ENCODE results near the gene HK3. TPM values are rescaled to one million over a fixed set of nuclear protein-coding genes. Genes with fewer than 3 reads are reported as not detected.

HK3 gene
- total and polyA plus RNA-seq, 4 donors = 4.3 to 25.5 (median 13.3) TPM

GRCh38 chr5:176887252-176887849 lies 11.8 kb downstream of the HK3 start:
- Histone ChIP-seq H3K36me3 (ENCODE audit: control insufficient read depth in 4 of 4, insufficient read depth in 3 of 4, low read depth in 1 of 4, low read length in 3 of 4) (no peaks in the 10 kb centered on the region), H3K27ac (ENCODE audit: low read depth in 1 of 2, low read length in 2 of 2) (no peak overlapping the region), H3K9me3 (ENCODE audit: control insufficient read depth in 4 of 4, low read length in 3 of 4) (no peaks in the 10 kb centered on the region), H3K4me1 (ENCODE audit: control insufficient read depth in 4 of 4, insufficient read depth in 4 of 4, low read length in 3 of 4) (no peaks in the 10 kb centered on the region), H3K27me3 (ENCODE audit: control insufficient read depth in 4 of 4, insufficient read depth in 4 of 4, low read length in 3 of 4) (no peaks in the 10 kb centered on the region), H3K9ac (ENCODE audit: low read depth in 1 of 2, low read length in 2 of 2) (no peak overlapping the region), H3K4me3 (ENCODE audit: low read depth in 1 of 3, low read length in 3 of 3) (no peak overlapping the region)
- DNase-seq (ENCODE audit: low spot score) = no peak
- whole genome bisulfite sequencing = 93% methylated on average over 28 of the region's 28 CpGs
- TF ChIP-seq GABPA (IDR thresholded peaks at IDR 0.05 in 1 of 2, conservative IDR thresholded peaks at IDR 0.05 in 1 of 2) (no peak), CTCF (IDR thresholded peaks at IDR 0.05; ENCODE audit: low read depth, low read length, missing input control) (no peak), FOXA1 (IDR thresholded peaks at IDR 0.05) (no peak), RXRA (IDR thresholded peaks at IDR 0.05) (no peak), ZBTB33 (IDR thresholded peaks at IDR 0.05) (no peak), HNF4A (conservative IDR thresholded peaks at IDR 0.05) (no peak), HNF4G (IDR thresholded peaks at IDR 0.05) (no peak), REST (IDR thresholded peaks at IDR 0.05) (no peak), EGR1 (IDR thresholded peaks at IDR 0.05; ENCODE audit: low read depth in 2 of 2) (no peak), MAX (IDR thresholded peaks at IDR 0.05) (no peak), SP1 (IDR thresholded peaks at IDR 0.05) (no peak), YY1 (IDR thresholded peaks at IDR 0.05) (no peak), JUND (IDR thresholded peaks at IDR 0.05) (no peak), NR2F2 (IDR thresholded peaks at IDR 0.05) (no peak), FOXA2 (IDR thresholded peaks at IDR 0.05) (no peak), ATF3 (IDR thresholded peaks at IDR 0.05) (no peak)

All from liver (tissue), 9 donors.